Smooth muscle cell (in vitro differentiated cells): ENCODE data around the gene MNT. TPM values are rescaled to one million over a fixed set of nuclear protein-coding genes. Genes with fewer than 3 reads are reported as not detected.
A peak's percentile ranks its signal among the peaks of the same experiment; 100 is the strongest.

ENCODE experiments used
- DNase-seq: peaks from one replicate; lab custom pipeline; 2025; ENCODE audit not compliant: unreplicated experiment; lab: John Stamatoyannopoulos, UW
- H2AFZ ChIP-seq: fragments of 200-600 bp; sonication (generic); 2 replicates; pipeline ENCODE4 v1.6.0; 2016; ENCODE audit warnings: antibody characterized with exemption, low read depth, mild to moderate bottlenecking
- H3F3A ChIP-seq: fragments of 200-600 bp; sonication (generic); 2 replicates; pipeline ENCODE4 v1.6.0; 2017; ENCODE audit warnings: antibody characterized with exemption, low read depth
- H3K27ac ChIP-seq: fragments of 200-600 bp; sonication (generic); 2 replicates; pipeline ENCODE4 v1.5.1; 2016; ENCODE audit warnings: low read depth, mild to moderate bottlenecking
- H3K27me3 ChIP-seq: fragments of 200-600 bp; sonication (generic); 2 replicates; pipeline ENCODE4 v1.6.1; 2016; ENCODE audit warnings: low read depth, mild to moderate bottlenecking
- H3K36me3 ChIP-seq: fragments of 200-600 bp; sonication (generic); 2 replicates; pipeline ENCODE4 v1.5.1; 2016; ENCODE audit warnings: low read depth
- H3K4me1 ChIP-seq: fragments of 200-600 bp; sonication (generic); 2 replicates; pipeline ENCODE4 v1.5.1; 2016; ENCODE audit warnings: low read depth
- H3K4me2 ChIP-seq: fragments of 200-600 bp; sonication (generic); 2 replicates; pipeline ENCODE4 v1.6.0; 2016; ENCODE audit warnings: mild to moderate bottlenecking
- H3K4me3 ChIP-seq: fragments of 200-600 bp; sonication (generic); 2 replicates; pipeline ENCODE4 v1.5.1; 2016; ENCODE audit warnings: mild to moderate bottlenecking
- H3K79me2 ChIP-seq: fragments of 200-600 bp; sonication (generic); 2 replicates; pipeline ENCODE4 v1.6.0; 2016; ENCODE audit warnings: low read depth, mild to moderate bottlenecking
- H3K9ac ChIP-seq: fragments of 200-600 bp; sonication (generic); 2 replicates; pipeline ENCODE4 v1.6.0; 2016; ENCODE audit warnings: low read depth
- H3K9me3 ChIP-seq: fragments of 200-600 bp; sonication (generic); replicated peaks from 2 replicates; pipeline ENCODE4 v1.5.1; 2016; ENCODE audit warnings: low read depth
- H4K20me1 ChIP-seq: fragments of 200-600 bp; sonication (generic); 2 replicates; pipeline ENCODE4 v1.6.0; 2016; ENCODE audit warnings: low read depth
- CTCF ChIP-seq: fragments of 200-600 bp; sonication (generic); IDR thresholded peaks from 2 replicates; pipeline ENCODE4 v1.5.1; 2017; ENCODE audit warnings: borderline replicate concordance, mild to moderate bottlenecking, antibody characterized with exemption; ENCODE audit not compliant: insufficient read depth, poor library complexity, severe bottlenecking
- WGBS: methylation state at CpG from one replicate; pipeline ENCODE4 v1.1.7; 2016; ENCODE audit warnings: low lambda C conversion rate; 5-methylcytosine and 5-hydroxymethylcytosine counted together
- polyA plus RNA-seq: library from polyadenylated mRNA; unstranded; fragments of >200 nt; fragmentation: Nextera tagmentation; extraction: Ambion mirVana; gene quantifications from 2 replicates; pipeline ENCODE4 v1.2.1, GENCODE V29; 2016
- total RNA-seq: library from RNA; depleted of rRNA; stranded (reverse); fragments of >200 nt; gene quantifications from 2 replicates; pipeline ENCODE4 v1.2.3, GENCODE V29; 2014

The MNT gene
- total and polyA plus RNA-seq, 2 experiments from 2014 or later: 5.7 to 12.8 TPM

- no peak overlapping the region for H3K4me2 ChIP-seq
- TF ChIP-seq CTCF: no peak
- no peaks in the 10 kb centered on the region for H3K79me2 ChIP-seq
- H3K27me3 ChIP-seq: no peaks in the 10 kb centered on the region
- H3K4me1 ChIP-seq: peaks cover 11% of the 10 kb centered on the region
- no peak overlapping the region for H3K27ac ChIP-seq
- H3K9ac ChIP-seq: no peak overlapping the region
- H3F3A ChIP-seq: peaks cover 8% of the 10 kb centered on the region
- H3K9me3 ChIP-seq: no peaks in the 10 kb centered on the region
- no peaks in the 10 kb centered on the region for H4K20me1 ChIP-seq
- no peak overlapping the region for H2AFZ ChIP-seq
- H3K36me3 ChIP-seq: no peaks in the 10 kb centered on the region
- no peak overlapping the region for H3K4me3 ChIP-seq
- WGBS: 87% methylated on average over 7 of the region's 7 CpGs
- DNase-seq: no peak
Observed at GRCh38 chr17:2410951-2411350, 10.1 kb upstream of the MNT start.

GRCh38 chr17:2406903-2407790 is 6.3 kb upstream of the MNT start:
- Histone ChIP-seq H3K4me3 (no peak overlapping the region), H3K36me3 (no peaks in the 10 kb centered on the region), H3F3A (peaks cover 18% of the 10 kb centered on the region), H4K20me1 (no peaks in the 10 kb centered on the region), H3K79me2 (no peaks in the 10 kb centered on the region), H3K9ac (peak overlapping the region; percentile 84), H3K4me1 (peaks cover 28% of the 10 kb centered on the region), H3K27ac (peak overlapping the region; percentile 98), H3K27me3 (no peaks in the 10 kb centered on the region), H3K9me3 (no peaks in the 10 kb centered on the region), H3K4me2 (peak overlapping the region; percentile 70), H2AFZ (no peak overlapping the region)
- no peak for TF ChIP-seq CTCF
- DNase-seq: peak; percentile 21
- WGBS: 20% methylated on average over 15 of the region's 15 CpGs

GRCh38 chr17:2406271-2406902 is 5.5 kb upstream of the MNT start:
- no peaks in the 10 kb centered on the region for H3K79me2 ChIP-seq
- no peaks in the 10 kb centered on the region for H3K9me3 ChIP-seq
- H4K20me1 ChIP-seq: no peaks in the 10 kb centered on the region
- H2AFZ ChIP-seq: no peak overlapping the region
- peak overlapping the region; percentile 55 for H3K4me2 ChIP-seq
- peaks cover 28% of the 10 kb centered on the region for H3K4me1 ChIP-seq
- DNase-seq: no peak
- no peaks in the 10 kb centered on the region for H3K27me3 ChIP-seq
- no peak for TF ChIP-seq CTCF
- no peaks in the 10 kb centered on the region for H3K36me3 ChIP-seq
- H3K9ac ChIP-seq: peak overlapping the region; percentile 84
- peak overlapping the region; percentile 98 for H3K27ac ChIP-seq
- H3F3A ChIP-seq: peaks cover 18% of the 10 kb centered on the region
- H3K4me3 ChIP-seq: no peak overlapping the region
- WGBS: 72% methylated on average over 8 of the region's 8 CpGs
